ENCODE data around the gene ITGAV. TPM values are rescaled to one million over a fixed set of nuclear protein-coding genes. Genes with fewer than 3 reads are reported as not detected.
A peak's percentile ranks its signal among the peaks of the same experiment; 100 is the strongest.

ITGAV gene
- 1 to 10 TPM; 5.1 to 6.0 TPM for total RNA-seq

DNA sequence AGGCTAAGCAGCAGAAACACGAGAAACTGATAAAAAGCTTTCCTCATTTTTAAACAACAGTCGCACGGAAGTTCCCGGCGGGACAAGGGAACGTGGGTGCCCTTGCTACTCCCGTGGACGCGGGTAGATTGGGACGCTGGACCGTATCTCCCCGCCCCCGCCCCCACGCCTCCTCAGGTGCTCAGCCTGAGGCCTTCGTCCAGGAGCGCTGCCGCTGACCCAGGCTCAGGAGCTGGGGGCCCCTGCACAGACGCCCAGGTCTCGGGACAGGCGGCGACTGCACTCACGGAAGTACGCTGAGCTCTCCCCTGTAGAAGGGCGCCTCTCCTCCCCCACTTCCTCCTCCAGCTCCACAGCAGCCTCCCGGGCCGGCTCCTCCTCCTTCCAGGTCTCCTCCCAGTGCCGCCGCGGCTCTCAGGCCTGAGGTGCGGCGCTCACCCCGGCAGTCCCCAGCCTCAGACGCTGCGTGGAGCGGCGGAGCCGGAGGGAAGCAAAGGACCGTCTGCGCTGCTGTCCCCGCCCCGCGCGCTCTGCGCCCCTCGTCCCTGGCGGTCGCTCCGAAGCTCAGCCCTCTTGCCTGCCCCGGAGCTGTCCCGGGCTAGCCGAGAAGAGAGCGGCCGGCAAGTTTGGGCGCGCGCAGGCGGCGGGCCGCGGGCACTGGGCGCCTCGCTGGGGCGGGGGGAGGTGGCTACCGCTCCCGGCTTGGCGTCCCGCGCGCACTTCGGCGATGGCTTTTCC, at the start of gene ITGAV:
Gene ITGAV (plus strand): TSS at position 445 of the 738 bp plus-strand sequence. CDS start 283 bp downstream, at position 728.
- peaks cover 31% of the 10 kb centered on the region for H3K4me1 Mint-ChIP-seq
- CTCF ChIA-PET = interaction anchor here (1.0 to 1.9 kb wide), 7 partner anchors 10 to 687 kb away, joined by 3 to 12 read pairs (median 4); no protein-coding TSS in a partner anchor
- intact Hi-C loops (cut with DNase I, micrococcal nuclease) = loop anchor here (1.0 to 5.0 kb wide), 6 partner anchors 51 to 105 kb away; partner anchors contain the start of genes FAM171B (in 1 of the 2) and ZC3H15 (in 1 of the 2)
- H3K27me3 Mint-ChIP-seq = peaks cover 3% of the 10 kb centered on the region
- peak; percentile 92 for DNase-seq
- peak; percentile 96 for ATAC-seq
- POLR2A ChIA-PET = interaction anchor here (0.5 to 1.6 kb wide), 3 partner anchors 35 to 104 kb away, joined by 3 to 5 read pairs (median 4); partner anchors contain the start of gene ZC3H15
- no peaks in the 10 kb centered on the region for H3K9me3 Mint-ChIP-seq (ENCODE audit: low read depth)
- peak within 1 kb of the TSS; percentile 77 for H3K4me3 Mint-ChIP-seq
- H3K36me3 Mint-ChIP-seq (ENCODE audit: low read depth) = no peaks in the 10 kb centered on the region
- peak within 1 kb of the TSS; percentile 82 for H3K27ac Mint-ChIP-seq

DNA sequence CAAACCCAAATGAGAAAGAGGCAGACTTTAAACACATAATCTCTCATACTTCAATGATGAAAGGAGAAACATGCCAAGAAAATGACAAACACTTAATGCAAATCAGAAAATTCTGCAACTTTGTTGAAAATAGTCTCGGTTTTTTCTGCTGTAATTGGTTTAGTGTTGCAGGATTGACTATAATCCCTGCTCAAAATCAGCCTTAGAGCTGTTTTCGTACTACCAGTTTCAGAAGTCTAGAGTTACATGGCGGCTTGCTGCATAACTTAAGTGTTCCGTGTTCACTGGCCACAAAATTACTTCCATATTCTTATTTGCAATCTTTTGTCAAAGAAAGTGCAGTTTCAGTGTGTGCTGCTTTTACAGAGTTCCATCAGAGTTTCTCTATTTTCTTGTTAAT, 48.9 kb upstream of the ITGAV start:
- no peaks in the 10 kb centered on the region for H3K4me1 Mint-ChIP-seq
- no peak overlapping the region for H3K4me3 Mint-ChIP-seq
- H3K36me3 Mint-ChIP-seq (ENCODE audit: low read depth) = no peaks in the 10 kb centered on the region
- no peak for DNase-seq
- intact Hi-C loops (cut with DNase I, micrococcal nuclease) = no loop called here
- peaks cover 21% of the 10 kb centered on the region for H3K27me3 Mint-ChIP-seq
- CTCF ChIA-PET = interaction anchor here (1.2 kb wide), 1 partner anchor 101 kb away, joined by 3 read pairs; no protein-coding TSS in a partner anchor
- POLR2A ChIA-PET = no interaction called here
- ATAC-seq = no peak
- no peaks in the 10 kb centered on the region for H3K9me3 Mint-ChIP-seq (ENCODE audit: low read depth)
- H3K27ac Mint-ChIP-seq = no peak overlapping the region

DNA sequence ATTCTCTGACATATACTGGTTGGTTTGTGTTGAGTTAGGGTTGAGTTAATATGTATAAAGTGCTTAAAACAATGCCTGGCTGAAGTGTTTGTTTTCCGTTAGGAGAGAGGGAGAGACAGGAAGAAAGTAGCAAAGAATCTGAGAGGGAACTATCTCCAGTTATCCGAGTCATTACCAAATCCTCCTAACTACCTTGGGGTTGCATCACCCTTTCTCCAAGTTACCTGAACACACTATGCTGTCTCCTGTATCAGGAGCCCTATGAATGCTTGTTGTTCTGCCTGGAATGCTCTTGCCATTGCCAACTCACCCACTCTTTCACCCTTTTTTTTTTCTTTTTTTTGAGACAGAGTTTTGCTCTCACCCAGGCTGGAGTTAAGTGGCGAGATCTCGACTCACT, 47.9 kb upstream of the ITGAV start:
- ChIA-PET CTCF (interaction anchor here (1.2 kb wide), 1 partner anchor 100 kb away, joined by 3 read pairs; no protein-coding TSS in a partner anchor), POLR2A (no interaction called here)
- H3K4me3 Mint-ChIP-seq = no peak overlapping the region
- no peaks in the 10 kb centered on the region for H3K36me3 Mint-ChIP-seq (ENCODE audit: low read depth)
- H3K4me1 Mint-ChIP-seq = no peaks in the 10 kb centered on the region
- H3K9me3 Mint-ChIP-seq (ENCODE audit: low read depth) = no peaks in the 10 kb centered on the region
- peaks cover 16% of the 10 kb centered on the region for H3K27me3 Mint-ChIP-seq
- ATAC-seq (no peak), DNase-seq (no peak)
- intact Hi-C loops (cut with DNase I, micrococcal nuclease) = no loop called here
- H3K27ac Mint-ChIP-seq = no peak overlapping the region

DNA sequence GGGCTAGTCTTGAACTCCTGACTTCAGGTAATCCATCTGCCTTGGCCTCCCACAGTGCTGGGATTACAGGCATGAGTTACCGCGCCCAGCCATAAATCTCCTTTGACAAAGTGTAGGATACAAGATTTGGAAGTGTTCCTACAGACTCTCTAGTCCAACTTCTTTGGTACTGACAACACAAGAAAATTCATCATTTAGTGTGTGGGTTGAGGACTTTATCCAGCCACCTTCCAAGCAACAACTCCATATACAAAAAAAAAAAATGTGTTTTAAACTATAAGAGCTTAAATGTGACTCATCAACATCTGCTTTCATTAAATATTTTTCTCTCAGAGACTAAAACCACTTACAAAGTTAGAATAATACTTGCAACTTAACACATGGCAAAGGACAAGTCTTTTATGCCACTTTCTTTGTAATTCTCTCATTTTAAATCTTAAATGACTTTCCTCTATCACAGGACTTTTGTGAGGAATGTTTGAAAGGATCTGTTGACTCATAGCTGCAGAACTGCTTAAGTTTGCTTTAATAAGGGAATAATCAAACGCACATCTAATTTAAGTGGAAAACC, 46.2 kb upstream of the ITGAV start:
- CTCF ChIA-PET = interaction anchor here (1.4 kb wide), 1 partner anchor 12 kb away, joined by 6 read pairs; no protein-coding TSS in a partner anchor
- POLR2A ChIA-PET = no interaction called here
- Mint-ChIP-seq H3K4me1 (no peaks in the 10 kb centered on the region), H3K9me3 (ENCODE audit: low read depth) (no peaks in the 10 kb centered on the region), H3K27ac (no peak overlapping the region), H3K36me3 (ENCODE audit: low read depth) (no peaks in the 10 kb centered on the region), H3K27me3 (peaks cover 8% of the 10 kb centered on the region), H3K4me3 (no peak overlapping the region)
- intact Hi-C loops (cut with DNase I, micrococcal nuclease) = no loop called here
- DNase-seq (no peak), ATAC-seq (no peak)

DNA sequence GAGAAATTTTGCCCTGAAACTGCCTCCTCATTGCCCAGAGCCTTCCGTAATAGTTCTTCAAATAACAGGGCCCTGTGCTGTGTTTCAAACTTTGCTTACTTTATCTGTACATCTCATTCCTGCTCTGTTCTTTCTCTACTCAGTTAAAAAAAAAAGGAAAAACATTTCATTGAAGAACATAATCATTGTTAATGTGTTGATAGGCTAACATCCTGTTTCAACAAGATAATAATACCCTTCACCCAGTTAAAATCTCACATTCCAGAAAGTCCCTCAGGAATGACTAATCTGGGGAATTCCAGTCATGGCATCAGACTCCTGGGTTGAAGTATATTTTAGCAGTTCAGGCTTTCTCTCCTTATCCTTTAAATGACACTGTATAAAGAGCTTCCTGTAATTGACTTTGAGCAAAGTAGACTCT, 45.6 kb upstream of the ITGAV start:
- H3K4me3 Mint-ChIP-seq = no peak overlapping the region
- DNase-seq = no peak
- H3K27me3 Mint-ChIP-seq = peaks cover 8% of the 10 kb centered on the region
- H3K36me3 Mint-ChIP-seq (ENCODE audit: low read depth) = no peaks in the 10 kb centered on the region
- intact Hi-C loops (cut with DNase I, micrococcal nuclease) = no loop called here
- H3K4me1 Mint-ChIP-seq = no peaks in the 10 kb centered on the region
- ChIA-PET POLR2A (no interaction called here), CTCF (interaction anchor here (1.4 kb wide), 1 partner anchor 13 kb away, joined by 6 read pairs; no protein-coding TSS in a partner anchor)
- H3K27ac Mint-ChIP-seq = no peak overlapping the region
- no peaks in the 10 kb centered on the region for H3K9me3 Mint-ChIP-seq (ENCODE audit: low read depth)
- no peak for ATAC-seq

DNA sequence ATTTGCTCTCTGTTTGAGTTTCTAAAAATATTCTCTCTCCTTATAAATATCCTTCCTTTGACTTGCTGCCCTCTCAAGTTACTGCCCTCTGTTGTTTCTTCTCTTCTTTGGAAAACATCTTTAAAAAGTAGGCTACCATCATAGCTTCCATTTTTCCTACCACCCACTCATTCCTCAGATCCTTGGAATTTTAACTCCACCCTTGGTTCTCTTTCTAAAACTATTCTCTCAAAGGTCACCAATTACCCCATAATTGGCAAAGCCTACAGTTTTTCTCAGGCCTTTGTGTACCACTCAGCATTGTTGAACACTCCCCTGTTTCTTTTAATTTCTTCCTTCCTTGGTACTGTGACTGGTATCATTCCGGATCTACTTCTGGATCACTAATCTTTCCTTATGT, 43.0 kb upstream of the ITGAV start:
- H3K27me3 Mint-ChIP-seq = peaks cover 6% of the 10 kb centered on the region
- ChIA-PET CTCF (interaction anchor here (1.2 kb wide), 1 partner anchor 42 kb away, joined by 3 read pairs; no protein-coding TSS in a partner anchor), POLR2A (no interaction called here)
- H3K36me3 Mint-ChIP-seq (ENCODE audit: low read depth) = no peaks in the 10 kb centered on the region
- no peak overlapping the region for H3K4me3 Mint-ChIP-seq
- H3K9me3 Mint-ChIP-seq (ENCODE audit: low read depth) = no peaks in the 10 kb centered on the region
- DNase-seq (no peak), ATAC-seq (no peak)
- H3K27ac Mint-ChIP-seq = no peak overlapping the region
- H3K4me1 Mint-ChIP-seq = no peaks in the 10 kb centered on the region
- intact Hi-C loops (cut with DNase I, micrococcal nuclease) = no loop called here

DNA sequence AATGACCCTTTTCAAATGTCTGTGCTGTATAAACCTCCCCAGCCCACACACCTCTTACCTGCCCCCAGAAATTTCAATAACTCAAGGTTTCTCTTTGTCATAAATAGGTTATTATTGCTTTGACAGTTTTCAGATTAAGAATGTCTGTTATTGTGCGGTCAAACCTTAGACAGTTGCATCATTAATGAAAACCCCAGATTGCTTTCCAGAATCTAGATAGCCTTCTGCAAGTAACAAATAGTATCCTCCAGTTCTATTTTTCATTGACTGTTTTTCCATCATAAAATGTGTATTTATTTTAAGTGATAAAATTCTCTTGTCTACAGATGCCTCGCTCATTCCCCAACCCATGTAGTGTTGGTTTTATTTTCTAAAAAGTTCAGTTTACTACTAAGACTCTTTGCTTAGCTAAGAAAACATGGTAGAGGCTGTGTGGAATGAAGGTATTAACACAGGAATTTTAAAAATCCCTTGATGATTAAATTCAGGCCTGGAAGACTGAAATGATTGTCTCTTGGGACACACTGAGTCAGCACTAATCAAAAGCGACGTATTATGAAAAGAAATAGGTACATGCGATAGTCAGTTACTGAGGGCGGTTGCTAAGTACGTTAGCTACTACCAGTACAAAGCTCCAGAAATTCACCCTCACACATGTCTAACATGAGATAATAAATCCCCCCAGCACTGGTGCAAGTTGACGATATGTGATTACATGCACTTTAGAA, 38.4 kb upstream of the ITGAV start:
- peaks cover 5% of the 10 kb centered on the region for H3K27me3 Mint-ChIP-seq
- no peak overlapping the region for H3K27ac Mint-ChIP-seq
- intact Hi-C loops (cut with DNase I, micrococcal nuclease) = no loop called here
- ChIA-PET POLR2A (no interaction called here), CTCF (no interaction called here)
- ATAC-seq (no peak), DNase-seq (no peak)
- H3K36me3 Mint-ChIP-seq (ENCODE audit: low read depth) = no peaks in the 10 kb centered on the region
- no peaks in the 10 kb centered on the region for H3K4me1 Mint-ChIP-seq
- H3K4me3 Mint-ChIP-seq = no peak overlapping the region
- no peaks in the 10 kb centered on the region for H3K9me3 Mint-ChIP-seq (ENCODE audit: low read depth)

DNA sequence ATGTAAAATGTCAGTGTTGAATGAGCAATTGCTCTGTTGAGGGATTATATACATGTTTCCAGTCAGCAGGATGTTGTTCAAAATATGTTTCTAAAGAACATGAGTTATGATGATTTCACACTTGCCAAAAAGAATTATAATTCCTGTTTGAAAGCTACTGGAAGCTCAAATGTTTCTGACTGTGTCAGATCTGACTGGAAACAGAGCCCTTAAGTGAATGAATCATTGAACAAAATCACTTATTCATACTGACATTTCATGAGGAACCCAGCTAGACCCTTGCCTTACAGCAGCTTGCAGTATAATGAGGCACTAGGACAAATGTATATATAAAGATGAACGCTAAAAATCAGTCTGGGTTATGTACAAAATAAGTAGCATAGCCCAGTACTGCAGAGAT, 35.4 kb upstream of the ITGAV start:
- Mint-ChIP-seq H3K4me1 (no peaks in the 10 kb centered on the region), H3K27me3 (peaks cover 5% of the 10 kb centered on the region), H3K9me3 (ENCODE audit: low read depth) (no peaks in the 10 kb centered on the region), H3K36me3 (ENCODE audit: low read depth) (no peaks in the 10 kb centered on the region), H3K4me3 (no peak overlapping the region), H3K27ac (no peak overlapping the region)
- ChIA-PET CTCF (interaction anchor here (1.1 kb wide), 1 partner anchor 35 kb away, joined by 4 read pairs; the partner anchor contains the start of gene ITGAV), POLR2A (interaction anchor here (0.6 to 1.4 kb wide), 3 partner anchors 35 to 86 kb away, joined by 4 read pairs; partner anchors contain the start of genes ITGAV and ZC3H15)
- DNase-seq = no peak
- intact Hi-C loops (cut with DNase I, micrococcal nuclease) = no loop called here
- peak; percentile 67 for ATAC-seq

DNA sequence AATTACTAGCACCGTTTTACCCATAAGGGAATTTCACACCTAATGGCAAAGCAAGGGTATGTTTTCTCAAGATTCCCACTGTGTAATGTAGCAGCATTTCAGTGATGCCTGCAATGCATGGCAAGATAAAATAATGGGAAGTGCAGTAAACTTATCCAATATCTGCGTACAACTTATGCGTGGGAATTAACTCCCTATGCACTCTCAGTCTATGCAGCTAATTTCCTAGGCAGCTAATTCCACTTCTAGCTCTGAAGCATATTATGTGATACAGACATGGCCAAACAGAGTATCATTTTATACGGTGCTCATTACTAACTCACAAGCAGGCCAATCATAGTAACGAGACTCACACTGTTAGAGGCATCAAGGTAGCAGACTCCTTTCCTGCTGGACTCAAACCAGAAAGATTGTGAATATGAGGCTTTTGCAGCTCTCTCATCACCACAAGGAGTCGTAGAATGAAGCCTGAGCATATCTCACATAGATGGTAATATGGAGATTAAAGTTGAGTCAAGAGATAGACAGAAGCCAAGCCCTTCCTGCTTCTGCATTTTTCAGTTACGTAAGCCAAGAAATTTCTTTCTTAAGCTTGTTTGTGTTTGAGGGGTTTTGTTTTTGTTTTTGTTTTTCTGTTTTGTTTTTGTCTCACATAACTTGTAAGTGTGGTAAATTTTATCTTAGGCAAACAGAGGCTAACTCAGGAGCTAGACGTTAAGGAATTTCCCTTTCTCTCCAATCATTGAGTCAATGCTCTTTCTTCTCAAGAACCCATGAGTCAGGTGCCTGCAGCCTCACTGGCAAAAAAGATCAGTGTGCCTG, 34.8 kb upstream of the ITGAV start:
- peak; percentile 65 for ATAC-seq
- POLR2A ChIA-PET = interaction anchor here (0.6 to 1.4 kb wide), 3 partner anchors 35 to 85 kb away, joined by 4 read pairs; partner anchors contain the start of genes ITGAV and ZC3H15
- peak; percentile 10 for DNase-seq
- Mint-ChIP-seq H3K27me3 (peaks cover 5% of the 10 kb centered on the region), H3K4me1 (no peaks in the 10 kb centered on the region), H3K4me3 (no peak overlapping the region), H3K9me3 (ENCODE audit: low read depth) (no peaks in the 10 kb centered on the region), H3K36me3 (ENCODE audit: low read depth) (no peaks in the 10 kb centered on the region), H3K27ac (no peak overlapping the region)
- CTCF ChIA-PET = interaction anchor here (0.6 kb wide), 1 partner anchor 62 kb away, joined by 3 read pairs; no protein-coding TSS in a partner anchor
- intact Hi-C loops (cut with DNase I, micrococcal nuclease) = no loop called here

DNA sequence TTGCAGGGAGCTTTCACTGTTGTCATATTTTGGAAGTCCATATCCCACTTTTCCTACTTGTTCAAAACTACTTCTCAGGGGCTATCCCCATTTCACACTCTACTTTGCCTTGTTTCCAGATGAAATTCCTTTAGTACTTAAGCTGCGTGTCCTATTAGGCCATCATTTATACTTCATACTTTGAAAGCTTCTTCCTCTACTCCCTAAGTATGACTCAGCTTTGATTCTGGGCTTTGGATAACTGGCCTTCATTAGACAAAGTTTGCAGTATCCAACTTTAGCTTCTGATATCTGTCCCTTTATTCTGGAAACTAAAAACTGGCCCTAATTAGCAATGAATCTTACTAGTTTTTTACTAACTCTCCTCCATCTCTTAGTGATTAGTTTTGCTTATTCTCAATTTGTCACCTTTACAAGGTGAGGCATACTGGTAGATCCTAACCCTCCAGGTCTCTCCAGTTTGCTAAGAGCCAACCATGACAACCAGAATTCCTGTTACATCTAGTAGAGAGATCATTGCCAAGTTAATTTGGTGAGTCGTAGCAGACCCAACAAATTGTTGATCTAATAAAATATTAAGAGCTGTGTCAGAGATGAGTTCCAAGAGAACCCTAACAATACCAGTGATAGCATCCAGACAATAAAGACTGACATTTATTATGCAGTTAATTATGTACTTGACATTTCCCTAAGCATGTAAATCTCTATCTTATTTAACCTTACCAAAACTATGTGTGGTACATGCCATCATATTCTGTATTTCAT, 31.2 kb upstream of the ITGAV start:
- DNase-seq (no peak), ATAC-seq (no peak)
- intact Hi-C loops (cut with DNase I, micrococcal nuclease) = no loop called here
- POLR2A ChIA-PET = no interaction called here
- no peak overlapping the region for H3K27ac Mint-ChIP-seq
- H3K4me1 Mint-ChIP-seq = no peaks in the 10 kb centered on the region
- H3K4me3 Mint-ChIP-seq = no peak overlapping the region
- H3K27me3 Mint-ChIP-seq = peaks cover 5% of the 10 kb centered on the region
- CTCF ChIA-PET = interaction anchor here (0.8 kb wide), 1 partner anchor 55 kb away, joined by 3 read pairs; no protein-coding TSS in a partner anchor
- no peaks in the 10 kb centered on the region for H3K36me3 Mint-ChIP-seq (ENCODE audit: low read depth)
- H3K9me3 Mint-ChIP-seq (ENCODE audit: low read depth) = no peaks in the 10 kb centered on the region

All from activated CD4-positive, alpha-beta T cell treated with anti-CD3 and anti-CD28 coated beads for 36 hours (primary cell).